ENCODE results near the gene THAP4.

DNA sequence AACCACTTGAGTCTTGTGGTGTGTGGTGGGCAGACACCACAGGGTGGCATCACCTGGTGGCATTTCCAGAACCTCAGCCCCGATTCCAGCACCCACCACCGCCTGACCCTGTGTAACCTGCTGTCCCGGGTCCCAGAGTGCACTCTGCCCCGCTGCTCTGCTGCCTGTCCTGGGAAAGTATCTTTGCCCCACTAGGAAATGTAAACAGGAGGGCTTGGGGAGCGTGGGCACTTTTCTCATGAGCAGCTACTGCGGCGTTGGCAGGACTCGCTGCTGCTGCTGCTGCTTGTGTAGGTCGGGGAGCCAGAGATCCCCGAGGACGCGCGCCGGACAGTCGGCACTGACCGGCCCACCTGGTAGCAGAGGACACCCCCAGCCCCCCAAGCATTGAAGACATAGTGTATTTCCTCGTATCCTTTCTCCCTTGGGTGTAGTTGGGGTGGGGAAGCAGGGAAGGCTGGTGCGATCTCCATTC, 36.3 kb upstream of the THAP4 start:
- TF ChIP-seq CTCF (IDR thresholded peaks at IDR 0.05; ENCODE audit: low read depth, low read length), result no peak
- TF ChIP-seq EZH2phosphoT487 (IDR thresholded peaks at IDR 0.05; ENCODE audit: low read depth), result no peak
